ENCODE data around the gene LAIR1.
A peak's percentile ranks its signal among the peaks of the same experiment; 100 is the strongest.
"Not testable (repeated sequence)": the region's sequence is repeated elsewhere in the genome, so short reads cannot be mapped to it uniquely, and the experiment has no call there.

The LAIR1 gene, protein sequence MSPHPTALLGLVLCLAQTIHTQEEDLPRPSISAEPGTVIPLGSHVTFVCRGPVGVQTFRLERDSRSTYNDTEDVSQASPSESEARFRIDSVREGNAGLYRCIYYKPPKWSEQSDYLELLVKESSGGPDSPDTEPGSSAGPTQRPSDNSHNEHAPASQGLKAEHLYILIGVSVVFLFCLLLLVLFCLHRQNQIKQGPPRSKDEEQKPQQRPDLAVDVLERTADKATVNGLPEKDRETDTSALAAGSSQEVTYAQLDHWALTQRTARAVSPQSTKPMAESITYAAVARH

DNA sequence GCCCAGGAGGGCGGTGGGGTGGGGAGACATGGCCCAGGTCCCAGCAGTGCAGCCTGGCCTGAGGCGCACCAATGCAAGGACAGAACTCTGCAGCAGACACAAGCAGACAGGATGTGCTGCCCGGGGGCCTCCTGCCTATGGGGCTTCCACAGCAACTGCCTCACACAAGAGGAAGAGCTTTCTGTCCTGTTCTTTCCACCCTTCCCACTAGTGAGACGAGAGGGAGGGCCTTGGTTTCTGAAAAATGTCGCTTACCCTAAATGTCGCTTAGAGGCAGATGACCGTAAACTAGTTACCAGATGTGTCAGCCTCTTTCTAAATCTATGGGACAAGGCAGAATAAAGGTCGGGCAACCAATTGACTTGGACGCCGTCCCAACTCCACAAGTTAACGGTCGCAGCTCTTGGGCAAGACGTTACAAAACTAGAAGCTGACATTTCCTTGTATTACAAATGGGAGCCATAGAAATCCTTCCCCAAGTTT is at the start of gene LAIR1:
Gene LAIR1 (minus strand): TSS at position 157 of the 483 bp plus-strand sequence. CDS start 127 bp downstream, at position 30.
- DNase-seq (ENCODE audit: low read depth), result peak; percentile 29

DNA sequence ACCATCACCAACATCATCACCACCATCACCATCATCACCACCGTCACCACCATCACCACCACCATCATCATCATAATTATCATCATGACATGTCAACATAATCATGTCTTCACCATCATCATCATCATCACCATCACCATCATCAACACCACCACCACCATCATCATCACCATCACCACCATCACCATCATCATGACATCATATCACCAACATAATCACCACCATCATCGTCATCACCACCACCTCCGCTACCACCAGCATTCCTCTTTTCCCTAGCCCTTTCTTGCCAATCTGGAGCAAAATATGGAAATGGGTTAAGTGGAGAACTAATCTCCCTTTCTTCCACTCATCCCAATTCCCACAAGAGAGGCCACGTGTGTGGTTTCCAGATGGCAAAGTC is 49.4 kb upstream of the LAIR1 start:
- no peak for DNase-seq (ENCODE audit: low read depth)

DNA sequence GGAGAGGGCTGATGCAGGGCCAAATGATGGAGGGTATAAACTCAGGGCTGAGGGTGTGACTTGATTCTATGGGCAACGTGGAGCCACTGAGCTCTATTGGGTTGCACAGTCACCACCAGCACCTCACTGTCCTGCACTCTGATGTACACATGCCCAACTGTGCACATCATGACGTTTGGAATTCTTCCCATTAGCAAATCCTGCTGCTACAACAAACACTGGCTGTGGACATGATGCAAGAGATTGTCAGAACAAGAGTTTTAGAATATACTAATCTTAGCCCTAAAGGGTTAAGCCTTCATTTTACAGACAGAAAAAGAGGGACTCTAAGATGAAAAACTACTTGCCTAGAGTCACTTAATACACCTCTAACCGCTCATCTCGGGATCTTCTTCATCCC is 48.1 kb upstream of the LAIR1 start:
- no peak for DNase-seq (ENCODE audit: low read depth)

DNA sequence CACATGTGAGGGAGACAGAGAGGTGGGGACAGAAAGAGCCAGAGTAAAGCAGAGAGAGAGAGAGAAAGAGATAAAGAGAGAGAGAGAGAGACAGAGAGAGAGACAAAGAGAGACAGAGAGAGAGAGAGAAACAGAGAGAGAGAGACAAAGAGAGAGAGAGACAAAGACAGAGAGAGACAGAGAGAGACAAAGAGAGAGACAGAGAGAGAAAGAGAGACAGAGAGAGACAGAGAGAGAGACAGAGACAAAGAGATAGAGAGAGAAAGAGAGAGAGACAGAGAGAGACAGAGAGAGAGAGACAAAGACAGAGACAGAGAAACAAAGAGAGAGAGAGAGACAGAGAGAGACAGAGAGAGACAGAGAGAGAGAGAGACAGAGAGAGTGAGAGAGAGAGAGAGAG is 46.3 kb upstream of the LAIR1 start:
- no peak for DNase-seq (ENCODE audit: low read depth)

- DNase-seq (ENCODE audit: low read depth), result no peak
These were observed 43.8 kb upstream of the LAIR1 start for GRCh38 chr19:54408456-54409026.

- no peak for DNase-seq (ENCODE audit: low read depth)
These were observed 43.0 kb upstream of the LAIR1 start for GRCh38 chr19:54407780-54408179.

GRCh38 chr19:54405628-54406027 is 40.9 kb upstream of the LAIR1 start:
- DNase-seq (ENCODE audit: low read depth), result no peak

GRCh38 chr19:54403054-54403453 is 38.3 kb upstream of the LAIR1 start:
- no peak for DNase-seq (ENCODE audit: low read depth)

- DNase-seq (ENCODE audit: low read depth), result no peak
These were observed 36.2 kb upstream of the LAIR1 start for GRCh38 chr19:54400913-54401312.

DNA sequence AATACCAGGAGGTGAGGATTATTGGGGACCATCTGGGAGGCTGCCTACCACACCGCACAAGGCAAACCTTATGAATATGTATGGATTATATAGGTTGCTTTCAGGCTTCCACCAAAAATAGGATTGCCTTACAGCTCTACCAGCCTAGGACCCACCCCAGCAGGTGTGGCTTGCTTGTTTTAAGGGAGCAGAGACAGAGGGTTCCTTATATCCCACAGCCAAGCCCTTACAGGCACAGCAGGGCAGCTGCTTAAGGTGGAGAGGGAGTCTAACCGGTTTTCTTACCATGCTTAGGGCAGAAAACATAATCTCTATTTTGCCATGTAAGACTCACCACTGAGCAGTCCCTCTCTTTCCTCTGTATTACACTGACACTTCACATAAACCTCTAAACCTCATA is 34.5 kb upstream of the LAIR1 start:
- DNase-seq (ENCODE audit: low read depth), result no peak

DNA sequence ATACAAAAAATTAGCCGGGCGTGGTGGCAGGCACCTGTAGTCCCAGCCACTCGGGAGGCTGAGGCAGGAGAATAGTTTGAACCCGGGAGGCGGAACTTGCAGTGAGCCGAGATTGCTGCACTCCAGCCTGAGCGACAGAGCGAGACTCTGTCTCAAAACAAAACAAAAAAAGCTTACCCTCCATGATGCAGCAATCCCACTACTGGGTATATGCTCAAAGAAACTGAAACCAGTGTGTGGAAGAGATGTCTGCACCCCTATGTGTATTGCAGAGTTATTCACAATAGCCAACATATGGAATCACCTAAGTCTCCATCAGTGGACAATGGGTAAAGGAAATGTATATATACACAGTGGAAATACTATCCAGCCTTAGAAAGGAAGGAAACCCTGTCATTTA is 31.0 kb upstream of the LAIR1 start:
- DNase-seq (ENCODE audit: low read depth), result no peak

DNA sequence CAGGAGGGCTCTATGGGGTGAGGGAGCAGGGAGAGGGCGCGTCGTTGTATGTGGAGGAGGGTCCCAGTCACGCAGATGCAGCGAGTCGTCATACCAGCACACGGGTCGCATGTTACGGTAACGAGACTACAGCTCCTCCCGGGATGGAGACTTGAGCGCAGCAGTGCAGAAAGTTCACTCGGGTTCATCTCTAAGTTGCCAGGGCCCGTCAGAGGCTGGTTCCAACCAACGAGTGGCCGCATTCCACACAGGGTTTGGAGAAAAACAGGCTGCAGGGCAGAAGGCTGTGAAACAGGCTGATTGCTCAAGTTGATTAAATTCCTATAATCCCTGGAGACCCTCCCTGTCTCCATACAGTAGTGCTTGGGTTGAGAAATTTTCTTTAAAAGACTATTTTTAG is 28.6 kb upstream of the LAIR1 start:
- DNase-seq (ENCODE audit: low read depth), result no peak

DNA sequence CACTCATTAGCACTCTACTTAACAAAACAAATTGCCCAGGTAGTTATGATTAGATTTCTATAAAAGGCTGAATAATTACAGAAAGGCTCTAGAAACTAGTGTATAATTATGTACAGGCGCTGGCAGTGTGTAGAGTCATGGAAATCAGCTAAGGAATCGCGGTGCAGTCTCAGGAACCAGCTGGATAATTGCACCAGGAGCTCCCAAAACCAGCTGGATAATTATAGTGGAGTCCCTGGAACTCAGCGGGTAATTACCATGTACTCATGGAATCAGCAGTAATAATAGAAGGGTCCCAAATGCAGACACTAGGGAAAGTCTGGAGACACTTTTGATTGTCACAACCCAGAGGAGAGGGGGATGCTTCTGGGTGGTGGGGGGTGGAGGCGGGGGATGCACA is 27.4 kb upstream of the LAIR1 start:
- no peak for DNase-seq (ENCODE audit: low read depth)

- no peak for DNase-seq (ENCODE audit: low read depth)
These were observed 26.9 kb upstream of the LAIR1 start for GRCh38 chr19:54391589-54392061.

DNA sequence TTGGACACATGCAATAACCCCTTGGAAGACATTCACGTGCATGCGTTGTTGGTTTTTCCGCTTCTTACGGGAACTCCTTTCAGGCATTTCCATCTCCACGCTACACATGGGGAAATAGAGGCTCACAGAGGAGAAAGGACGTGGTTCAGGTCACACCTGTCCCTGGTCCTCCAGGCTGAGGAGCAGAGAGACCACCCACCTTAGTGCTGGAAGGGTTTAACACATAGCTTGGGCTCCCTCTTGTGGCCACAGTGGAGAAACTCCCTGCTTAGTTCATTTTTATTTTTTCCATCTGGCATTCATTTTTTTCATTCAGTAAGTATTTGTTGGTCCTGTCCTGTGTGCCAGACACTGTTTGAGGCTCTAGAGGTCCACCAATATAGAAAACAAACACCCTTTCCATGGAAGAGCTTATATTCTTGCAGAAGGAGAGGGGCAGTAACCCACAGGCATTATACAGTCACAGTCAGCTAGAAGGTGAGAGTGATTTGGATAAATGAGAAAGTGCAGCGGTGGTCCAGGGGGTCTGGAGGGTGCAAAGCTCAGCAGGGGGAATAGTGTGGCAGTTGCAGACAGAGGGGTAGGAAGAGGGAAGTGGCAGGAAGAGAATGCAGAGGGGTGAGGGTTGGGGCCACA is 26.3 kb upstream of the LAIR1 start:
- peak; percentile 46 for DNase-seq (ENCODE audit: low read depth)

DNA sequence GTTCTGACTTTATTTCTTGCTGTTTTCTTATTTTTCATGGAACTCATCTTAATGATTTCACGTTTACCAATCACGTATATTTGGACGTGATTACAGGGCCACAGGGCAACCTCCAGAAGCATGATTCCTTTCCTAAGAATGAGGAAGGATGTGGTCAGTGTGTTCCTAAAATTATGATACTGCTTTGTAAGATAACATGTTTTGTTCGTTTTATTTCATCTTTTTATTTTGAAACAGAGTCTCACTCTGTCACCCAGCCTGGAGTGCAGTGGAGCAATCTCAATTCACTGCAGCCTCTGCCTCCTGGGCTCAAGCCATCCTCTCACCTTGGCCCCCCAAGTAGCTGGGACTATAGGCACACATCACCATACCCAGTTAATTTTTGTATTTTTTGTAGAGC is 24.8 kb upstream of the LAIR1 start:
- no peak for DNase-seq (ENCODE audit: low read depth)

DNA sequence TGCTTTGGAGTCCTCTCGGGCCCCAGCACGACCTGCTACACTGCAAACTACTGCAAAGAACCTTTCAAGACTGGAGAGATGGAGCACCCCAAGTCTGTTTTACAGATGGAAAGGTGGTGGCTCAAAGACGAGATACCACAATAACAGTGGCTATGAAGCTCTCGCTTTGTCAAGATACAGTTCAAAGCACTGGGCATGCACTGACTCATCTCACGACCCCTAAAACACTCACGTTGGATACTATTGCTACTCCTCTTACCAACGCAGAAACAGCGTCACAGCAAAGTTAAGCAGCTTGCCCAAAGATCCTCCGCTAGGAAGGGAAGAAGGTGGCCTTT is 24.0 kb upstream of the LAIR1 start:
- DNase-seq (ENCODE audit: low read depth), result no peak

DNA sequence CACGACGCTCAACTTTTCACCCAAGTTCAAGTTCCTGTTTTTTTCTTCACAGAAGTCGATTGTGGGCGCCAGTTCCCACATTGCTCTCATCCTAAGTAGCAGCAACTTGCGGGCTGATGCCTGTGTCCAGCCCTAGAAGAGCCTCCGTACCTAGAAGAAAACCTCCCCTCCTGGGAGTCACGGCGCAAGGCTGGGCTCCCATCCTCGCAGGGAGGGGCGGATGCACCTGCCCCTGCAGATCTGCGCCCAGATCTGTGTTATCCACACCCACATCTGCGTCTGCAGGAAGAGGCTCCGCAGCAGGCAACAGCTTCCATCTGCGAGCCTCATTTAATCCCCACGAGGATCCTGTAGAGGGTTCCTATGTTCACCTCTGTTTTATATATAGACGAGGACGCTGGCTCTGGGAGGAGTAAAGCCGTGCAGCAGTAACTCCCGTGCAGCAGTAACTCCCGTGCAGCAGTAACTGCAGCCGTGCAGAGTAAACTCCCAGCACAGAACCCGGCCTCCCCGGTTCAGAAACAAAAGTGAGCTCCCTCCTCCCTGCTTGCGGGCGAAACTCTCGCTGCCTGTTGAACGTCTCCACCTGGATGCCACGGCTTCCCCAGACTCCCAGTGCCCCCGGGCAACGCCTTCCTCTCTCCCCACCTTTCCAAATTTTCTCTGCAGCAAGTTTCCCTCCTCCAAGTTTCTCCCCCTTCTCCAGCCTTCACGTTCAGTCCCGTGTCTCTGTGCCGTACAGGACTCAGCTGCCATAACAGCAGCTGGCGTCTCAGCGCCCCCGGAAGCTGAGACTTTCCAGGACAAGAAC is 23.5 kb upstream of the LAIR1 start:
- DNase-seq (ENCODE audit: low read depth), result no peak

GRCh38 chr19:54383330-54383729 is 18.6 kb upstream of the LAIR1 start:
- DNase-seq (ENCODE audit: low read depth), result no peak

- DNase-seq (ENCODE audit: low read depth), result not testable (repeated sequence)
These were observed 17.3 kb upstream of the LAIR1 start for GRCh38 chr19:54382041-54382440.

DNA sequence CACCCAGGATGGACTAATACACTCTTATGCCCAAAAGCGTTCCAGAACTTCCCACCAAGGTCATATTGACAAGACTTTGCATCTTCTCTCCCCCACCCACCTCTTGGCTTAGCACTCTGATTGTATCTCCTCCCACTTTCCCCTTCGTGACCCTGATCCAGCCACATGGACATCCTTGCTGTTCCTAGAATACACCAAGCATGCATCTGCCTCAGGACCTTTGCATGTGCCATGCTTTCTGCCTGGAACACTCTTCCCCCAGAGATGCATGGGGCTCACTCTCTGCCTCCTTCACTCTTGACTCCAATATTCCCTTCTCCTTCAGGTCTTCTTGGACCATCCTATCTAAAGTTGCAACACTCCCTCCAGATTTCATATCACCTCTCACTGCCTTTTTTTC is 16.2 kb upstream of the LAIR1 start:
- DNase-seq (ENCODE audit: low read depth), result no peak

DNA sequence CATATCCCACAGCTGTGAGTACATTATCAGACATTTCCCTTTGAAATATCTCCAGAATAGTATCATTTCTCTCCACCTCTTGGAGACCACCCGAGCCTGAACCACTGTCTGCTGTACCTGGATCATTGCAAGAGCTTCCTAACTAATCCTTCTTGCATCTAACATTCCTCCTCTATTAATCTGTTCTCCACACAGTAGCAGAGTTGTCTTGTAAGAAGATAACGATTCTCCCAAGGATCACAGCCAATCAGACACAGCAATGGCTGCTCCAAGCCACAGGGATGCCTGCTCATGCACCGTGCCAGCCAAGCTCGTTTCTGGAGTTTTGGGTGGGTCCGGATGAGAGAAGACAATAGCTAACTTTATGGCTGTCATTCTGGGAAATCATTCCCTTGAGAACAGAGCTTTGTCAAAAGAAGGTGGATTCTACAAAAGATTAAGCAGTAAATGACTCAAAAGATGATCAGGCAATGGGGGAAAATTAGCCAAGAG is 14.5 kb upstream of the LAIR1 start:
- no peak for DNase-seq (ENCODE audit: low read depth)
